Esophagus muscularis mucosa (tissue), 4 donors: ENCODE data around the gene ENTPD6. TPM values are rescaled to one million over a fixed set of nuclear protein-coding genes. Genes with fewer than 3 reads are reported as not detected.

Experiments
- DNase-seq: peaks from one replicate; pipeline ENCODE4 v3.0.0-alpha.2; 2017; ENCODE audit errors: extremely low spot score
- H3K27ac ChIP-seq, 4 donors: fragments of 200-600 bp; sonication (generic); replicated peaks in 1 of 4; 1 replicate in 3 of 4; 2 replicates in 1 of 4; pipeline ENCODE4 v1.5.1; 2016 to 2019; ENCODE audit warnings: mild to moderate bottlenecking in 1 of 4
- H3K27me3 ChIP-seq, 4 donors: fragments of 200-600 bp; sonication (generic); one replicate each; pipeline versions ENCODE4 v1.5.1 to v1.6.0; 2016 to 2019
- H3K36me3 ChIP-seq, 4 donors: fragments of 200-600 bp; sonication (generic); one replicate each; pipeline ENCODE4 v1.5.1; 2016 to 2019
- H3K4me1 ChIP-seq, 4 donors: fragments of 200-600 bp; sonication (generic); one replicate each; pipeline ENCODE4 v1.5.1; 2016 to 2019
- H3K4me3 ChIP-seq, 4 donors: fragments of 200-600 bp; sonication (generic); 1 replicate in 2 of 4; 2 replicates in 2 of 4; pipeline ENCODE4 v1.5.1; 2016 to 2019; ENCODE audit warnings: mild to moderate bottlenecking in 4 of 4, moderate library complexity in 1 of 4
- H3K9me3 ChIP-seq, 4 donors: fragments of 200-600 bp; sonication (generic); 1 replicate in 3 of 4; 2 replicates in 1 of 4; pipeline ENCODE4 v1.5.1; 2016 to 2019
- EP300 ChIP-seq: sonication (generic); formaldehyde crosslinking; IDR thresholded peaks from one replicate; pipeline ENCODE4 v1.6.1; 2017; ENCODE audit warnings: antibody characterized with exemption
- POLR2A ChIP-seq: fragments of 450-650 bp; IDR thresholded peaks from one replicate; pipeline ENCODE4 v1.6.1; 2017; ENCODE audit warnings: antibody characterized with exemption, moderate library complexity, mild to moderate bottlenecking, low read depth
- POLR2AphosphoS5 ChIP-seq, 2 donors: sonication (generic); formaldehyde crosslinking; IDR thresholded peaks; one replicate each; pipeline ENCODE4 v1.6.1; 2017; ENCODE audit warnings: antibody characterized with exemption in 2 of 2
- WGBS: methylation state at CpG from one replicate; pipeline ENCODE4 v1.1.5; 2018; 5-methylcytosine and 5-hydroxymethylcytosine counted together
- intact Hi-C: fragments of 100-400 bp; cut with DNase I; formaldehyde crosslinking; loops from one replicate; pipeline ENCODE4 v1.15.1; 2023
- total RNA-seq, 4 donors: library from RNA; depleted of rRNA; stranded (reverse); fragments of >200 nt; gene quantifications; one replicate each; pipeline versions ENCODE4 v1.1.0 to v1.2.1, GENCODE V29; 2016
- TF ChIP-seq, protein P1 (sequence below), 3 experiments: fragments of 200-600 bp in 2 of 3; fragments of 450-650 bp in 1 of 3; sonication (generic) in 2 of 3; IDR thresholded peaks; one replicate each; pipeline ENCODE4 v1.5.1; 2017 to 2019; ENCODE audit warnings: antibody characterized with exemption in 3 of 3, mild to moderate bottlenecking in 2 of 3, moderate library complexity in 1 of 3

The ENTPD6 gene
- total RNA-seq, 4 donors from 2014 or later = 39.0 to 44.1 (median 43.5) TPM

DNA sequence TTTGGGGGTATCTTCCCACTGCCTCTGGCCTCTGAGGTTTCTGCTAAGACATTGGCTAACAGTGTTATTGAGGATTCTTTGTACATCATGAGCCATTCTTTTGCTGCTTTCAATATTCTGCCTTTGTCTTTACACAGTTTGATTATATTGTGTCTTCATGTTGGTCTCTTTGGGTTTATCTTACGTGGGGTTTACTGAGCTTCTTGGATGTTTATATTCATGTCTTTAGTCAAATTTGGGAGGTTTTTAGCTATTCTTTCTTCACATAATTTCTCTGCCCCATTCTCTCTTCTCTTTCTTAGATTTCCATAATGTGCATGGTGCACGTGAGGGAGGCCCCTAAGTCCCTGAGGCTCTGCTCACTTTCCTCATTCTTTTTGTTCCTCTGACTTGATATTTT is 7.6 kb downstream of the ENTPD6 start:
- Histone ChIP-seq H3K4me1 (peaks cover 34 to 50% (median 41%) of the 10 kb centered on the region in 4 donors), H3K36me3 (peaks cover 0 to 12% (median 9%) of the 10 kb centered on the region in 4 donors), H3K27ac (no peak overlapping the region), H3K27me3 (no peaks in the 10 kb centered on the region), H3K4me3 (no peak overlapping the region), H3K9me3 (no peaks in the 10 kb centered on the region)
- DNase-seq = no peak
- 49% methylated on average over 2 of the region's 2 CpGs for WGBS
- TF ChIP-seq POLR2A (no peak), POLR2AphosphoS5 (IDR thresholded peaks at IDR 0.05) (no peak), EP300 (no peak)
- TF ChIP-seq, protein P1, sequence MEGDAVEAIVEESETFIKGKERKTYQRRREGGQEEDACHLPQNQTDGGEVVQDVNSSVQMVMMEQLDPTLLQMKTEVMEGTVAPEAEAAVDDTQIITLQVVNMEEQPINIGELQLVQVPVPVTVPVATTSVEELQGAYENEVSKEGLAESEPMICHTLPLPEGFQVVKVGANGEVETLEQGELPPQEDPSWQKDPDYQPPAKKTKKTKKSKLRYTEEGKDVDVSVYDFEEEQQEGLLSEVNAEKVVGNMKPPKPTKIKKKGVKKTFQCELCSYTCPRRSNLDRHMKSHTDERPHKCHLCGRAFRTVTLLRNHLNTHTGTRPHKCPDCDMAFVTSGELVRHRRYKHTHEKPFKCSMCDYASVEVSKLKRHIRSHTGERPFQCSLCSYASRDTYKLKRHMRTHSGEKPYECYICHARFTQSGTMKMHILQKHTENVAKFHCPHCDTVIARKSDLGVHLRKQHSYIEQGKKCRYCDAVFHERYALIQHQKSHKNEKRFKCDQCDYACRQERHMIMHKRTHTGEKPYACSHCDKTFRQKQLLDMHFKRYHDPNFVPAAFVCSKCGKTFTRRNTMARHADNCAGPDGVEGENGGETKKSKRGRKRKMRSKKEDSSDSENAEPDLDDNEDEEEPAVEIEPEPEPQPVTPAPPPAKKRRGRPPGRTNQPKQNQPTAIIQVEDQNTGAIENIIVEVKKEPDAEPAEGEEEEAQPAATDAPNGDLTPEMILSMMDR (IDR thresholded peaks at IDR 0.05) = no peak
- intact Hi-C loops = no loop called here

DNA sequence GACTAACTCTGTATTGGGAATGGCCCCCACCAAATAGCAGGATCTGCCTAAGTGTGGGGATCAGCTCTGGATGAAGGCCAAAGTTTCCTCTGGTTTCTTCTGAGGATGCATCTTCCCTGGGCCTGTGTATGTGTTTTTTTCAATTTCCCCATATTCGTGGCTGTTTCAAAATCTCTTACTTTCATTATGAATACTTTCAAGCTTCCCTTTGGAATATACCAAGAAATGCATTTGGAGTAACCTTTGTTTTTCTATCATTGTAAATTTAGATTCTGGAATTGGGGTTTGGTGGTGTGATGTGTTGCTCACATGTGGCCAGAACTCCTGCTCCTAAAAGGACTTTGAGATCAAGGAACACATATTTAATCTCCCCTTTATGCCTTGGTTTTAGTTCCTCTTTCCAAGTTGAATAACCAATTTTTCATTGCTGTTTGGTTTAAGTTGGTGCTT is 8.4 kb downstream of the ENTPD6 start:
- 58% methylated on average over 1 of the region's 1 CpG for WGBS
- H3K9me3 ChIP-seq = no peaks in the 10 kb centered on the region
- H3K27me3 ChIP-seq = no peaks in the 10 kb centered on the region
- peak; percentile 79 for DNase-seq
- no peak overlapping the region for H3K27ac ChIP-seq
- intact Hi-C loops = no loop called here
- TF ChIP-seq, protein P1 (IDR thresholded peaks at IDR 0.05) = no peak
- TF ChIP-seq EP300 (no peak), POLR2A (no peak), POLR2AphosphoS5 (IDR thresholded peaks at IDR 0.05) (no peak)
- H3K36me3 ChIP-seq = peaks cover 0 to 12% (median 9%) of the 10 kb centered on the region in 4 donors
- no peak overlapping the region for H3K4me3 ChIP-seq
- peaks cover 28 to 41% (median 34%) of the 10 kb centered on the region in 4 donors for H3K4me1 ChIP-seq

DNA sequence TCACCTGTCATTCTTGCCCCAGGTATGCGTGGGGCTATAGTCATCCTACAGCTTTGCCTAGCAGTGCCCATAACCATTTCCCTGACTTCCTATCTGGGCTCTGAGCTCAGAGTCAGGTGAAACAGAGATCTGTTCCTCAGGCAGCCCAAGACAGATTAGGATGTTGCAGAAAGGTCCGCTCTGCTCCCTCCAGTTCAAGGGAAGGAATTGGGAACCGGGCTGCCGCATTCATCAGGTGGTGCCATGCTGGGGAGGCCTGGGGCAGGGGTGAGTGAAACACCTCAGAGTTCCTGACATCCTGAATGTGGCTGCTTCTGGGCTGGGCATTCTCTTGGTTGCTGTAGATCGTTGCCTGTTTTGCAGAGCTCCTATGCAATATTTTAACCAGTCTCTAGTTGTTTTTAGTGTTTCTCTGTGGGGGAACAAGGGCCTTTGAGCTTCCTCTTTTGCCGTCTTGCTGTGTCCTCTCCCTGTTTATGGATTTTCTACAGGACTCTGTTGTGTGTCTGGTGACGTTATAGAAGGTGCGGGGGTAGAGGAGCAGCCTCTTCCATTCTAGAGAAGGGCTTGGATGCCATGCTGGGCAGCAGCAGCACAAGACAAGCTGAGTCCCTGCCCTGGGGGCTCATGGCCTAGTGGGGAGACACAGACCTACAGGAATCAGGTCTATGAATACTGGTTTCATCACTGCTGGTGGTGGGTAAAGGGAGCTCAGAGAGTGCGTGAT is 9.2 kb downstream of the ENTPD6 start:
- H3K27me3 ChIP-seq = no peaks in the 10 kb centered on the region
- no peaks in the 10 kb centered on the region for H3K9me3 ChIP-seq
- peaks cover 20 to 33% (median 29%) of the 10 kb centered on the region in 4 donors for H3K4me1 ChIP-seq
- DNase-seq = peak; percentile 74
- intact Hi-C loops = no loop called here
- WGBS = 86% methylated on average over 9 of the region's 9 CpGs
- TF ChIP-seq, protein P1 (IDR thresholded peaks at IDR 0.05) = no peak
- TF ChIP-seq POLR2AphosphoS5 (IDR thresholded peaks at IDR 0.05) (no peak), EP300 (no peak), POLR2A (no peak)
- peak overlapping the region in 1 of 4 donors; percentile 22 for H3K27ac ChIP-seq
- H3K36me3 ChIP-seq = peaks cover 0 to 12% (median 12%) of the 10 kb centered on the region in 4 donors
- no peak overlapping the region for H3K4me3 ChIP-seq

DNA sequence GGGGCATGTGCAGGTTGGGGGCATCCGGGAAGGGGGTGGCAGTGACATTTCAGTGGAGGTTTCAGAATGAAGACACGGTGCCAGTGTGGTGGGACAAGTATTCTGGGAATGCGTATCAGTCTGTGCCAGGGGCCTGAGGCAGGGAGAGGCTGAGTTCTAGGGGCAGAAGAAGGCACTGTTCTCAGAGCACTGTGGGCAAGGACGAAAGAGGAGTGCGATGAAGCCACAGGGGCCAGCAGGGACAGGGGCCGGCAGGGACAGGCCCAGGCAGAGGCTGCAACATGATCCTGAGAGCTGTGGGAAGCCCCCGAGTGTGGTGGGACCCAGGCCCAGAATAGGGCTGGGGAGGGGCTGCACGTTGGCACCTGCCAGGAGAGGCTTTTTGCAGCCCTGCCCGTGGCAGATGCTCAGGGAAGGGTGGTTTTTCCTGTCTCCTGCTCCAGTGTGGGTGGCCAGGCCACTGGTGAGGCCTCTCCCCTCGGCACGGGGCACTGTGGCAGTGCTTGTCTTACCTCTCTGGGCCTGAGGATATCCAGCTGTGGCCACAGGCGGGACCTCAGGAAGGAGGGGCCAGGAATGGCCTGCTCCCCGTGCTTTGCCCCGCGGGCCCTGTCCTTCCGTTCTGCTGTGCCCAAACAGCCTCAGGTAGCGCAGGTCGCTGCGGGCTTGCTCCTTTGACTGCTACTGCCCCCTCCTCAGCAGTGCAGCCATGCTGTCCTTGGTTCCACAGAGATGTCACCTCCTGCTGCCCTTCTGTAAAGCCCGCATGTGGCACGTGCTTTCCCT is 10.0 kb downstream of the ENTPD6 start:
- peaks cover 14 to 26% (median 24%) of the 10 kb centered on the region in 4 donors for H3K4me1 ChIP-seq
- TF ChIP-seq POLR2AphosphoS5 (IDR thresholded peaks at IDR 0.05) (no peak), POLR2A (no peak), EP300 (no peak)
- TF ChIP-seq, protein P1 (IDR thresholded peaks at IDR 0.05) = no peak
- peak; percentile 66 for DNase-seq
- H3K4me3 ChIP-seq = no peak overlapping the region
- H3K36me3 ChIP-seq = peaks cover 7 to 20% (median 15%) of the 10 kb centered on the region in 4 donors
- WGBS = 73% methylated on average over 7 of the region's 21 CpGs
- peak overlapping the region in 2 of 4 donors; percentile 15 to 22 for H3K27ac ChIP-seq
- no peaks in the 10 kb centered on the region for H3K27me3 ChIP-seq
- intact Hi-C loops = no loop called here
- H3K9me3 ChIP-seq = no peaks in the 10 kb centered on the region
